Left hindlimb (tissue), 1 donor: ENCODE results near the gene ADAMTS3.

Experiments
- DNase-seq: peaks from one replicate; pipeline ENCODE4 v3.0.0-alpha.2; 2018

The ADAMTS3 gene

GRCh38 chr4:72326692-72327632 is 242.1 kb downstream of the ADAMTS3 start:
- DNase-seq: no peak

DNA sequence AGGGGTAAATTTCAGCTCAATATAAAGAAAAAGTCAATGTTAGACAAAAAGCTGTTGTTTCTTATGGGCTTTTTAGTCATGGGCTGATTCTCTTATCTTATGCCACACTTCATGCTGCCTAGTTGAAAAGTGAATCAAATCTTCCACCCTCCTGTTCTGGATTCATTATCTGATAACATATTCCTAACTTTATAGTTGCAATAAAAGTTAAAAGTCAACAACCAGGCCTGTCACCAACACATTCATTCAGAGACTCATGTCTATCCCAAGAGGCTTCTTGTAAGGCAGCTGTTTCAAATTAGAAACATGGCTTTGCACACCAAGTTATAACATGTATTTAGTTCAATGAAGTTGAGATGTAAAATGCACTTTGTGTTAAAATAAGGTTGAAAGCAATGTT is 243.8 kb downstream of the ADAMTS3 start:
- DNase-seq: no peak

DNA sequence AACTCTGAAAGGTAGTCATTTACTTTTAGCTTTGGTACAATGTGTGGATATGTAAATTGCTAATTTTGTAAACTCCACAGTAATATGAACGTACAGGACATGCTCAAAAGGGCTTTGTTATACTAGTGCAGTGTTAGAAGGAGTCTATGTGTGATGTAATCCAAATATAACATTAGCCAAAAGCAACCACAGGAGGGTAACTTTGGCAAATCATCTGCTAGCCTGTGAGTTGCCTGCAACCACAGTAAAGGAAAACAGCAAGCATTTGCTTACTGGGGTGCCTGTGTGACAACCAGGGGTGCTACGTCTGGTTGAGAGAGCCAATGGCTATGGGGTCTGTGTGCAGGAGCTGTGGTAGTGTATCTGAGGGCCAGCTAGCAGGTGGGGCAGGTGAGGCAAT is 245.8 kb downstream of the ADAMTS3 start:
- no peak for DNase-seq

- no peak for DNase-seq
Measured at GRCh38 chr4:72320223-72320948, 248.6 kb downstream of the ADAMTS3 start.

DNA sequence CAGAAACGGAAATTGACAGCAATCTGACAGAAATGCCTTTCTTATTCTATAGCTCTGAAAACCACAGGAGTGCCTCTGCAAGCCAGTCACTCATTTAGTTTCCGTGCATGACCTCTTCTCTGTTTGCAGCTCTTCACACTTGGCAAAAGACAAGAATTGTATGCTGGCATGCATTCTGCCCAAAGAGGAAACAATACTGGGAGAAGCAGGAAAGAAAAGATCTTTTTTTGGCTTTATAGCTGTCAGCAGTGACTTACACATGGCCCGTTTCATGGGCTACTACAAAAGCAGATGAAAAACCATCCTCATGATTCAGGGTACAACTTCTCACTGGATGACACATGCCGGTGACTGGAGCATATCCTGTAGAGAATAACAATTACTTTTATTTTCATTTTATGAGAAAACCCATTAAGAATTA is 249.4 kb downstream of the ADAMTS3 start:
- no peak for DNase-seq

GRCh38 chr4:72318421-72319170 is 250.4 kb downstream of the ADAMTS3 start:
- no peak for DNase-seq

- DNase-seq: peak; percentile 37
Measured at GRCh38 chr4:72314869-72315268, 254.2 kb downstream of the ADAMTS3 start.

- no peak for DNase-seq
Measured at GRCh38 chr4:72313121-72313520, 255.9 kb downstream of the ADAMTS3 start.

DNA sequence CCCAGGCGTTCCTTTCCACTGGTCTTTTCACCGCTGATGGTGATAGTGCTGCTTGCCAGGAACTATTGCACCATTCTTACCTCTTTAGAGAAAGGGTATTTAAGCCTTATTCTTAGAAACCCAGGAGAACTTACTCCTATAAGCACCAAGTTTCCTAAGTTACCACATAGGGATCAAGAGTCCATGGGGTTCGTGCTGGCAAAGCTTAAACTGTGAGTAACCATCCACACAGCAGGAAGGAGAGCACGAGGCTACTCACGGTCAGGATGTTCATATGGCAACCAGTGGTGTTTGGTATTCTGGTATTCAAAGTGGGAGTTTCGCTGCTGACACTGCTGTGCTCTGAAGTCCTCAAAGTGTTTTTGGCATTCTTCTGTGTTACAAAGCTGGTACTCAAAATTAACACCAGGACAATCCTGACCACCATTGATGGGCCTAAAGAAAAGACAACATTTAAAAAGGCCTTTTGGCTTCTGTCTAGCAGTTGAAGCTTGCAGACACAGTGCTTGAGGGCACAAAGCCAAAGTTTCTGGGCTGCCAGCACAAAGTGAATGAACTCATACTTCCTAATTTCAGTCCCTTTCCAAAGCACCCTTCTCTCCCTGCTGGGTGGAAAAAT is 256.9 kb downstream of the ADAMTS3 start:
- DNase-seq: peak; percentile 75

- no peak for DNase-seq
Measured at GRCh38 chr4:72311291-72311690, 257.7 kb downstream of the ADAMTS3 start.

DNA sequence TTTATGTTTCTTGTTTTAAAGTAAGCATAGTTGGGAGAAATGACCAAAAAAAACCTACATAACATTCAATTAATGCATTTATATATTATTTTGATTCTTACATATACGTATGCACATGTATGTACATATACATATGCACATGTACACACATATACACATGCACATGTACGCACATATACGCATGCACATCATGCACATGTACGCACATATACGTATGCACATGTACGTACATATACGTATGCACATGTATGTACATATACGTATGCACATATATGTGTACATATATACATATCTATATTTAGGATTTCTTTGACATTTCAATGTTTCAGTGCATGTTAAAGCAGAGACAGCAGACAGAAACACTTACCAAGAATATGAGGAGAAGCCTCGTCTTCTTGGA is 263.4 kb downstream of the ADAMTS3 start:
- no peak for DNase-seq

DNA sequence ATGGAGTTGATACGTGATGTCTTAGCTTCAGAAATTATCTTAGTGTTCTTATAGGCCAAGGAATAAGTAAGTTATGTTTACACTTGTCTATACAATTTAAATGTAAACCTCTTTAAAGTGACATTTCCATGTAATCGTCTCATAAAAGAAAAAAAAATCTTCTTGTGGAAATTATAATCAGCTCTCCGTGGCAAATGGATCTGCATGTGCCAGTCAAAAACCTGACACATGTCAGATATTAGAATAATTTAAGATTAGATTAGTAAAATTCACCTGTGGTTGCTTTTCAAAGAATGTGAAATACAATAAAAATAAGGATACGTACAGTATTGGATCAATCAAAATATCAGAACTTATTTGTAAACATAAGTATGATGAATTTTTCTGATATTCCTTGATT is 263.9 kb downstream of the ADAMTS3 start:
- DNase-seq: no peak

- DNase-seq: no peak
Measured at GRCh38 chr4:72302981-72303704, 265.9 kb downstream of the ADAMTS3 start.

GRCh38 chr4:72301759-72302158 is 267.3 kb downstream of the ADAMTS3 start:
- DNase-seq: no peak

- DNase-seq: no peak
Measured at GRCh38 chr4:72300126-72300525, 268.9 kb downstream of the ADAMTS3 start.

DNA sequence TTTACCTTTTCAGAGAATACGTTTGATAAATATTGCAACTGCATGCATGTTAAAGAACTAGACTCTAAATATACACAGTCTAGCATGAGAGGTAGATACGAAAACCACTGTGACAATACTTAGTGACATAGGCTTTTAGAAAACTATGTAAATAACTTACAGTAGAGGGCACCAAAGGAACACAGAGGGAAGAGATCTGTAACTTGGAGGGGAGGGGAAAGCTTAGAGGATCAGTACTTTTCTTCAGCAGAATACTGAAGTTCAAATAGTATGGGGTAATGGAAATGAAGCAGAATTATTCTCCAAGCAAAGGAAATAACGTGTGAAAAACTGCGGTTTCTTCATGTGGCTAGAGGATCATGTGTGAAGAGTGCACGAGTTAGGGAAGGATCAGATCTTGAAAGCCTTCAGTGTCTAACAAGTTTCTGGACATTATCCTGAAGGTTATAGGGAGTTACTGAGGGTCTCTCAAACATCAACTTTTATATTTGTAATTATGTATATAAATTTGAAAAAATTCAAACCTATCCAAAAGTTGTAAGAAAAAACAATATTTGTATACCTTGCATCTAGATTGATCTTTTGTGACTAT is 273.0 kb downstream of the ADAMTS3 start:
- DNase-seq: no peak

GRCh38 chr4:72290737-72291136 is 278.3 kb downstream of the ADAMTS3 start:
- no peak for DNase-seq

GRCh38 chr4:72286910-72287309 is 282.1 kb downstream of the ADAMTS3 start:
- DNase-seq: no peak

DNA sequence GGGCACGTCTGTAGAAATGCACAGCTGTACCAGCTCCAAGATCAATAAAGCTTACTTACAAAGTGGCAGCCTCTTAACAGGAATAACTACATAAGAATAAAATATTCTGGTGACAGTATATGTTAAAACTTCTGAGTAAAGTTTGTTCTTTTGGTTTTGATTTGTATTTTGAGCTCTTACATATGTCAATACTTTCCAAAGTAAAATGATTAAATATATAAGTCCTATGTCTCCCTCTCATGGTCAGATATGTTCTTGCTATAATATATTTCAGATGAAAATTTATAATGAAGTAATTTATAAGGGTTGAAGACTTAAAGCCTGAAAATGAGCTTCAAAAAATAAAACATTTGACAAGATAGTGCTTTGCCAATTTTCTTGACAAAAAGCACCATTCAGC is 282.8 kb downstream of the ADAMTS3 start:
- DNase-seq: no peak

GRCh38 chr4:72283357-72283756 is 285.7 kb downstream of the ADAMTS3 start:
- DNase-seq: no peak

- DNase-seq: no peak
Measured at GRCh38 chr4:72280252-72280651, 288.8 kb downstream of the ADAMTS3 start.

DNA sequence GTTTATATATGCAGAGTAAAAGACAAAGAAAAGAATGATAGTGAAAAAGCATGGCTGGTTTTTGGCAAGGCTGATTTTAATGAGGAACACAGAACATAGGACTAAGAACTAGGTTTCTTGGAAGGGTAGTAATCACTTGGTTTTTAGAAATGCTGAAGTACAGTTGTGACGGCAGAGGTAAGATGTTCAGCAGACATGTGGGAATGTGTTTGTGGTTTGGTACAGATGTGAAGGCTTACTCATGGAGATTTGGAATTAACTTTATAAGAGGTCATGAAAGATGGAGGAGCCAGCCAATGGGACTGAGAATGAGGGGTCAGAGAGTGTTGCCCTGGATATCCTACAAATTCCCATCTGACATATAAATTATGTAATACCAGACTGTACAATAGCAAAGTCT is 293.6 kb downstream of the ADAMTS3 start:
- no peak for DNase-seq
